Erythroblast (primary cell): ENCODE measurements around the gene AKR7A3.

ENCODE experiments used
- GATA1 ChIP-seq: IDR thresholded peaks from 2 replicates; pipeline ENCODE4 v1.6.1; 2011; ENCODE audit warnings: low read depth, mild to moderate bottlenecking, control low read depth, low read length, moderate library complexity
- POLR2A ChIP-seq: IDR thresholded peaks from 2 replicates; pipeline ENCODE4 v1.6.1; 2011; ENCODE audit warnings: mild to moderate bottlenecking, low read length

- TF ChIP-seq POLR2A (no peak), GATA1 (no peak)
These were observed 37.8 kb downstream of the AKR7A3 start for GRCh38 chr1:19250629-19251304.
